T-helper 2 cell treated with Interferon-gamma antibody and Interleukin-4, amounts not matched to agents 5 μg/mL and 100 μg/mL, for 36 hours (primary cell): ENCODE results near the gene CMYA5.

ENCODE experiments used
- DNase-seq: peaks from one replicate; pipeline ENCODE4 v3.0.0; 2021; ENCODE audit warnings: low spot score
- H3K27ac Mint-ChIP-seq: one replicate; pipeline ENCODE4 v1.8.0; 2021; ENCODE audit warnings: mild to moderate bottlenecking, mixed read lengths
- H3K27me3 Mint-ChIP-seq: one replicate; pipeline ENCODE4 v1.8.0; 2021; ENCODE audit warnings: low read depth, mixed read lengths
- H3K36me3 Mint-ChIP-seq: one replicate; pipeline ENCODE4 v1.8.0; 2021; ENCODE audit warnings: low read depth, mixed read lengths
- H3K4me1 Mint-ChIP-seq: one replicate; pipeline ENCODE4 v1.8.0; 2021; ENCODE audit warnings: low read depth, mixed read lengths
- H3K4me3 Mint-ChIP-seq: one replicate; pipeline ENCODE4 v1.8.0; 2022; ENCODE audit warnings: mild to moderate bottlenecking, moderate library complexity, mixed read lengths
- H3K9me3 Mint-ChIP-seq: one replicate; pipeline ENCODE4 v1.8.0; 2021; ENCODE audit warnings: mixed read lengths

Gene CMYA5

DNA sequence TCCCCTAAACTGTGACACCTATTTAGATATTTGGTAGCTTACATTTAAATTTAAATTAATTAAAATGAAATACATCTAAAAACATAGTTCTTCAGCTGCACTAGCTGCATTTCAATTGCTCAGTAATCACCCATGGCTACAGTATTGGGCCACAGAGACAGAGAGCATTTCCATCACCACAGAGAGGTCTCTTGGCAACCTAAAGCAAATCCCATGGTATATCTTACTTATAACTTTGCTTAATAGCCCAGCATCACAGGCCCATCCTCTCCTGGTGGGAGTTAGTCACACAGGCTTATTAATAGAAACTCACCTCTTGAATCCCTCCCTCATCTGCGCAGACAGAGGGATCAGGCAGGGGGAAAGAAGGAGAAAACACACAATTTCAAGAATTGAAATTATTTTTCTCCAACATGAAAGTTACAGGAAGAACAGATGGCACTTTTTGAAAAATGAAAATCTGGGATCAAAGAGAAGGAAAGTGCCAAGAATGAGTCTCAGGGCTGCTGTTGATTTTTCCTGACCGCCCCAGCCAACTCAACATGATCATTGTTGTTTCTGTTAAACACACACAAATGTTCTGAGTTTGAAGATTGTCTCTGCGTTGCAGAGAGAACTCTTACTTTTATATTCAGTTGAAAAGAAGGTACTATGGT is 144.6 kb downstream of the CMYA5 start:
- Mint-ChIP-seq H3K36me3 (no peaks in the 10 kb centered on the region), H3K4me3 (no peak overlapping the region), H3K27ac (no peak overlapping the region), H3K27me3 (peaks cover 6% of the 10 kb centered on the region), H3K4me1 (no peaks in the 10 kb centered on the region), H3K9me3 (no peaks in the 10 kb centered on the region)
- DNase-seq = no peak

- peaks cover 6% of the 10 kb centered on the region for H3K27me3 Mint-ChIP-seq
- H3K36me3 Mint-ChIP-seq = no peaks in the 10 kb centered on the region
- H3K4me3 Mint-ChIP-seq = no peak overlapping the region
- H3K27ac Mint-ChIP-seq = no peak overlapping the region
- no peaks in the 10 kb centered on the region for H3K4me1 Mint-ChIP-seq
- no peak for DNase-seq
- no peaks in the 10 kb centered on the region for H3K9me3 Mint-ChIP-seq
These were observed 145.4 kb downstream of the CMYA5 start for GRCh38 chr5:79834754-79835714.

GRCh38 chr5:79837761-79838551 is 148.3 kb downstream of the CMYA5 start:
- peak; percentile 2 for DNase-seq
- Mint-ChIP-seq H3K4me3 (no peak overlapping the region), H3K4me1 (no peaks in the 10 kb centered on the region), H3K9me3 (no peaks in the 10 kb centered on the region), H3K27me3 (peaks cover 8% of the 10 kb centered on the region), H3K27ac (no peak overlapping the region), H3K36me3 (no peaks in the 10 kb centered on the region)

DNA sequence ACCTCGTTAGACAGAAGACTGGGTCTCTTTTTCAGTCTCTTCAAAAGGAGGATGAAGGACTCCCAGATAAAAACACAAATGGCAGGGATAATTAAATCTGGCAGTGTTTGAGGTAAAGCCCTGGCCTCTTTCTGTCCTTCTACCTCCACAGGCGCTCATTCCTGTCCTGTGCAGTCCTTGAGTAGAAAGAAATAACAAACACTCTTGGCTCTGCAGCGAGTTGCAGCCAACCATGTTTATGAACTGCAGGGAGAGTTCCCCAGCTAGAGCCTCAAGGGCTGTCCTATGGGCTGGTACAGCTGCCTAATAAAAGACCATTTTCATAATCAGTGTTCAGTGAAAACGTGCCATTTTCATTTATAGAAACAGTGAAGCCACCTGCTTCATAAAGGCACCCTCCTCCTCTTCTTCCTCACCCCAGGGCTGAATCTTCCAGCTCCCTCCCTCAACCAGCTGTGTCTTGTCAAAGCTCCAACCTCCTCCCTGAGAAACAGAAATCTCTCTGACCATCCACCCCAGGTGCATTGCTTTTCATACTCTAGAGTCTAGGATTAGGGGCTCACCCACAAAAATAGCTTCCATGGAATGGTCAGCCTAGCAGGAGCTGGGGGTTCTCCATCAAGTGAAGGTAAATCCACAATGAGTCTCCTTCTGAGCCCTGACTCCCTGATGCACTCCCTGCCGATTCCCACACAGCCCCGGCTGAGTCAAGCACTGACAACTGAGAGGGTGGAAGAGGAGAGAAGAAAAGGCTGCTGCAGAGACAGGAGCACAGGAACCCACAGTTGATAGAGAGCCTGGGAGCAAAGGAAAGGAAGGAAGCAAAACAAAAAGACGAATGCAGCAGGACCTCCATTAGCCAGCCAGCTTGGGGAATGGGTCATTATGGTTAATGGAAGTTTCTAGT is 150.7 kb downstream of the CMYA5 start:
- Mint-ChIP-seq H3K4me1 (peaks cover 1% of the 10 kb centered on the region), H3K27ac (no peak overlapping the region), H3K36me3 (no peaks in the 10 kb centered on the region), H3K4me3 (no peak overlapping the region), H3K9me3 (no peaks in the 10 kb centered on the region), H3K27me3 (peaks cover 5% of the 10 kb centered on the region)
- DNase-seq = no peak

- H3K27me3 Mint-ChIP-seq = peaks cover 5% of the 10 kb centered on the region
- H3K4me3 Mint-ChIP-seq = no peak overlapping the region
- no peak for DNase-seq
- H3K9me3 Mint-ChIP-seq = no peaks in the 10 kb centered on the region
- H3K36me3 Mint-ChIP-seq = no peaks in the 10 kb centered on the region
- no peak overlapping the region for H3K27ac Mint-ChIP-seq
- H3K4me1 Mint-ChIP-seq = peaks cover 9% of the 10 kb centered on the region
These were observed 151.5 kb downstream of the CMYA5 start for GRCh38 chr5:79841172-79841571.

DNA sequence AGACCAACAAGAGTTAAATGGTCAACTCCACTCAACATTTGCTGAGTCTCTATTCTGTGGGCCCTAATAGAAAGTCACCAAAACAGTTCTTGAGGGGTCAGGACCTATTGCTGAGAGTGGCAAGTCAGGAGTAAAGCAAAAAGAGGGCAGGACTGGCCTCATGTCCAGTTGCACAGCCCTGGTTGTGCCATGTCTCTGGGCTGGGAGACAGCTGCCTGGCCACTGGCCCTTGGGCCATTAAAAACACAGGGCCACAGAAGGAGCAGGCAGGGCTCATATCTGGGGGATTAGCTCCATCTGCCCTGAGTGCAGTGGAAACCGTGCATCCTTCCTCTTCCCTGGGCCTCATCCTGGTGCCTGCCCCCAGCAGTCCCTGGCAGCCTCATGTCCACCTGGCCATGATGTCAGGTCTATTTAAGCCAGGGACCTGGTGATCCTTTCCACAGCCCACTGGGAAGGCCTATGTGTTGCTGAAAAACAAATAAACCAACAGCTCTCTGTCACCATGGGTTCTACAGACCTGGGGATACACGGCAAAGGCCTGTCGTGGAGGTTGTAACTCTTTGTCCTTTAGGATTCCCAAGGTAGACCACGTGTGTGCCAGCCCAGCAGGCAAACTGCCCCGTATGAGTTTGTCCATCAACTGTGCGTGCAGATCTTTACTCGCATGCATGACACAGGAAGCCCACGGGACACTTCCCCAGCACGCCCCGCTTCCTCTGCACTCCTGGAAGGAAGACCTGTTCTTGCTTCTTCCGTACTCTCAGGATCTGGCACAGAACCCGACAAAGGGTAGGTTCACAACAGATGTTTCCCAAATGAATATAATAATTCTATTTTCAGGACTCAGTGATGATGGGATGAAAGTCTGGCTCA is 152.6 kb downstream of the CMYA5 start:
- peaks cover 5% of the 10 kb centered on the region for H3K27me3 Mint-ChIP-seq
- H3K4me1 Mint-ChIP-seq = peaks cover 9% of the 10 kb centered on the region
- H3K27ac Mint-ChIP-seq = no peak overlapping the region
- H3K9me3 Mint-ChIP-seq = no peaks in the 10 kb centered on the region
- no peak overlapping the region for H3K4me3 Mint-ChIP-seq
- no peak for DNase-seq
- no peaks in the 10 kb centered on the region for H3K36me3 Mint-ChIP-seq

GRCh38 chr5:79842991-79843390 is 153.4 kb downstream of the CMYA5 start:
- Mint-ChIP-seq H3K36me3 (no peaks in the 10 kb centered on the region), H3K9me3 (no peaks in the 10 kb centered on the region), H3K27me3 (peaks cover 5% of the 10 kb centered on the region), H3K4me1 (peaks cover 9% of the 10 kb centered on the region), H3K27ac (no peak overlapping the region), H3K4me3 (no peak overlapping the region)
- DNase-seq = no peak

DNA sequence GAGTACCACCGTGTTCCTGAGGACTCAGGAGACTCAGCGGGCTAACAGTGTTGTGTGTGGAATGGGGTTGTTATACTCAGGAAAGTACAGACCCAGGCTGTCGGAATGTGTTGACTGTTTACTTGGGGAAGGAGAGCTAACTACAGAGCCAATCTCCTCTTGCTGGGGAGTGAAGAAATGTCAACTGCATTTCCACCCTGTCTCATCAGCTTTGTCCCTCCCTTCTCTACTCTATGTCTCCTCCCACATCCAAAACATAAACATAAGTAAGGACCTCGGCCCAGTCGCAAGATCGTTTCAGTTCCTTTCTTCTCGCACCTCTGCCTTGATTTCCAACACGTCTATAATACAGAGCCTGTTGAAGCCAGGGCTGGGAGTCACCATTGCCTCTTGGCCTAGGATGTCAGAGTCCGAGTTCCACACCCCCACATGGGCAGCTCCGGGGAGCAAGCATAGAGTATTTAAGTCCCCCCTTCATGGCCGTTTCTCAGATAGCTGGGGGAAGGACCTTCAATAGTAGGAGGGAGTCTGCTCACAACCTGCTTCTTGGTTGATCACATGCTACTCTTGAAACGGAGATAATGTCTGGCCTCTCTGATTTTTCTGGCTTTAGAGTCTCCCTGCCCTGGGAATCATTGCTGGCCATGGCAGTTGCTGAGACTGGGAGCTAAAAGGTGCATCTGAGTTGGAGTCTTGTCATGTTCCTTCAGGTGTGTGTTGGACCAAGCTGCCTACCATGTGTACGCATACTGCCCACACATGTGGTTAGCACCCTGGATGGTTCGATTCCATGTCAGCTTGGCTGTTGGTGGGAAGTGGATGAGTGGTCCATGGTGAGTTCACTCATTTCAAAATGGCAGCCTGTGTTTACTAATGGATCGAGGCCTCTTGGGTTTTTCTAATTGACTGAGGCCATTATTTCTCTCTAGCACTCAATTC is 154.1 kb downstream of the CMYA5 start:
- no peaks in the 10 kb centered on the region for H3K36me3 Mint-ChIP-seq
- H3K9me3 Mint-ChIP-seq = no peaks in the 10 kb centered on the region
- peaks cover 5% of the 10 kb centered on the region for H3K27me3 Mint-ChIP-seq
- H3K4me3 Mint-ChIP-seq = no peak overlapping the region
- no peak for DNase-seq
- H3K4me1 Mint-ChIP-seq = peaks cover 12% of the 10 kb centered on the region
- no peak overlapping the region for H3K27ac Mint-ChIP-seq

DNA sequence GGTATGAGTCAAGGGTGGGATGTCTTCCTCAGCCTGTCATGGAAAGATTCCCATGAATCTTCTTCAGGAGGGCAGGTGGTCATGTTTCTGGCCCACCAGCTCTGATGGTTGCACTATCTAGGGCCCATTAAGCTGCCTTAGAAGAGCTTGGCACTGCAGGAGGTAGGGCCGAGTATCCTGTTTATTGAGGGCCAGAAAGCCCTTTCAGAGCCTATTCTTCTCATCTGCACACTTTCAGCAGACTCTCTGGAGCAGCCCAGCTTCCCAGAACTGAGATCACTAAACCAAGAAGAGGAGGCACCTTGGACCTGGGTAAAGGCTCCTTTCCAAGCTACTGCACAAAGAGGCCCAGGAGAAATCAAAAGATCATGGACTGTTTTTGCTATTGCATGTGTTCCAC is 154.9 kb downstream of the CMYA5 start:
- H3K27me3 Mint-ChIP-seq = peaks cover 8% of the 10 kb centered on the region
- no peak for DNase-seq

GRCh38 chr5:79845448-79846197 is 156.0 kb downstream of the CMYA5 start:
- DNase-seq = peak; percentile 68
- Mint-ChIP-seq H3K4me1 (peaks cover 12% of the 10 kb centered on the region), H3K27ac (peak overlapping the region; percentile 39), H3K27me3 (peaks cover 4% of the 10 kb centered on the region), H3K9me3 (no peaks in the 10 kb centered on the region), H3K36me3 (no peaks in the 10 kb centered on the region), H3K4me3 (peak overlapping the region; percentile 22)

More for the DNA sequence above, 154.9 kb downstream of the CMYA5 start:
- Mint-ChIP-seq H3K4me3 (no peak overlapping the region), H3K4me1 (peaks cover 12% of the 10 kb centered on the region), H3K27ac (no peak overlapping the region), H3K9me3 (no peaks in the 10 kb centered on the region), H3K36me3 (no peaks in the 10 kb centered on the region)

DNA sequence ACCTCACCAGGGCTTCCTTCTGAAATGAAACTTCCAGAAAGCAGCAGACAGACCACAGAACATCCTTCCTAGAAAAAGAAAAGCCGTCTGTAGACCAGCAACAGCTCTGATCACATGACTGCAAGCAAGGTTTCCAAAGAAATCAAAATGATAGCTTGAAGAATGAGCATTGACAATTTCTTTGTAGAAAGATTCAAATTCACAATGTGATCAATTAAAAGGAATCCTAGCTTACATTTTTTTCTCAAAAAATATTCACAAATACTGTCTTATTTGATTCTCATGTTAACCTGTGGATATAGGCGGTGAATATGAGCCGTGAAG is 156.5 kb downstream of the CMYA5 start:
- peaks cover 5% of the 10 kb centered on the region for H3K27me3 Mint-ChIP-seq
- H3K36me3 Mint-ChIP-seq = no peaks in the 10 kb centered on the region
- no peak for DNase-seq
- peaks cover 12% of the 10 kb centered on the region for H3K4me1 Mint-ChIP-seq
- H3K27ac Mint-ChIP-seq = peak overlapping the region; percentile 24
- no peaks in the 10 kb centered on the region for H3K9me3 Mint-ChIP-seq
- peak overlapping the region; percentile 22 for H3K4me3 Mint-ChIP-seq
